AG09309 (cell line): ENCODE data around the gene AFTPH.
A peak's percentile ranks its signal among the peaks of the same experiment; 100 is the strongest.
"Not testable (repeated sequence)": the region's sequence is repeated elsewhere in the genome, so short reads cannot be mapped to it uniquely, and the experiment has no call there.

Source experiments
- DNase-seq: peaks from one replicate; pipeline ENCODE4 v3.0.0-alpha.2; 2010; ENCODE audit warnings: low read depth
- H3K4me3 ChIP-seq: 2 replicates; pipeline ENCODE4 v1.5.1; 2011; ENCODE audit warnings: mild to moderate bottlenecking, low read depth, low read length, moderate library complexity; ENCODE audit not compliant: control insufficient read depth
- CTCF ChIP-seq: IDR thresholded peaks from 2 replicates; pipeline ENCODE4 v1.5.1; 2011; ENCODE audit warnings: mild to moderate bottlenecking, low read depth, low read length, inconsistent platforms; ENCODE audit not compliant: insufficient read depth, control insufficient read depth; ENCODE audit errors: missing control alignments

Gene AFTPH

GRCh38 chr2:64524604-64525316, 632 bp downstream of the AFTPH start:
- TF ChIP-seq CTCF: no peak
- no peak for DNase-seq
- H3K4me3 ChIP-seq: peak overlapping the region; percentile 85

GRCh38 chr2:64525317-64525613, 1.1 kb downstream of the AFTPH start:
- TF ChIP-seq CTCF: no peak
- no peak for DNase-seq
- peak overlapping the region; percentile 85 for H3K4me3 ChIP-seq

GRCh38 chr2:64526034-64526433, 1.9 kb downstream of the AFTPH start:
- no peak overlapping the region for H3K4me3 ChIP-seq
- TF ChIP-seq CTCF: no peak
- DNase-seq: no peak

- DNase-seq, H3K4me3 ChIP-seq: not testable (repeated sequence)
Measured at GRCh38 chr2:64530946-64531345, 6.8 kb downstream of the AFTPH start.

- H3K4me3 ChIP-seq: no peak overlapping the region
- no peak for DNase-seq
- TF ChIP-seq CTCF: no peak
Measured at GRCh38 chr2:64532030-64532429, 7.9 kb downstream of the AFTPH start.

- H3K4me3 ChIP-seq: no peak overlapping the region
- no peak for DNase-seq
- no peak for TF ChIP-seq CTCF
Measured at GRCh38 chr2:64533882-64534281, 9.8 kb downstream of the AFTPH start.

- no peak for DNase-seq
- H3K4me3 ChIP-seq: no peak overlapping the region
- no peak for TF ChIP-seq CTCF
Measured at GRCh38 chr2:64534363-64534762, 10.2 kb downstream of the AFTPH start.
